Osteocyte (in vitro differentiated cells): ENCODE measurements around the gene GPR26. TPM values are rescaled to one million over a fixed set of nuclear protein-coding genes. Genes with fewer than 3 reads are reported as not detected.

Experiments used
- DNase-seq: peaks from one replicate; pipeline ENCODE4 v3.0.0; 2021; ENCODE audit warnings: mixed read lengths; ENCODE audit not compliant: unreplicated experiment; ENCODE audit errors: extremely low spot score
- H3K27ac Mint-ChIP-seq: one replicate; pipeline ENCODE4 v1.8.0; 2021; ENCODE audit warnings: mild to moderate bottlenecking, mixed read lengths; ENCODE audit not compliant: unreplicated experiment
- H3K27me3 Mint-ChIP-seq: one replicate; pipeline ENCODE4 v1.8.0; 2021; ENCODE audit warnings: mixed read lengths; ENCODE audit not compliant: unreplicated experiment
- H3K36me3 Mint-ChIP-seq: one replicate; pipeline ENCODE4 v1.8.0; 2021; ENCODE audit warnings: mixed read lengths; ENCODE audit not compliant: unreplicated experiment
- H3K4me1 Mint-ChIP-seq: one replicate; pipeline ENCODE4 v1.8.0; 2021; ENCODE audit warnings: mixed read lengths; ENCODE audit not compliant: unreplicated experiment
- H3K4me3 Mint-ChIP-seq: one replicate; pipeline ENCODE4 v1.8.0; 2021; ENCODE audit warnings: mild to moderate bottlenecking, moderate library complexity, mixed read lengths; ENCODE audit not compliant: unreplicated experiment
- H3K9me3 Mint-ChIP-seq: one replicate; pipeline ENCODE4 v1.8.0; 2021; ENCODE audit warnings: mixed read lengths; ENCODE audit not compliant: unreplicated experiment
- long read RNA-seq: library from polyadenylated mRNA; unstranded; transcript quantifications from one replicate; pipeline ENCODE4 v2.0.0, GENCODE V29; 2021
- total RNA-seq: library from RNA; stranded (reverse); gene quantifications from 2 replicates; pipeline ENCODE4 v1.2.1, GENCODE V29; 2021
- TF ChIP-seq, protein P1 (sequence below): fragments of 200-600 bp; sonication (generic); IDR thresholded peaks from 2 replicates; pipeline ENCODE4 v1.5.0; 2021; ENCODE audit warnings: antibody characterized with exemption, mild to moderate bottlenecking, moderate library complexity

The GPR26 gene, protein sequence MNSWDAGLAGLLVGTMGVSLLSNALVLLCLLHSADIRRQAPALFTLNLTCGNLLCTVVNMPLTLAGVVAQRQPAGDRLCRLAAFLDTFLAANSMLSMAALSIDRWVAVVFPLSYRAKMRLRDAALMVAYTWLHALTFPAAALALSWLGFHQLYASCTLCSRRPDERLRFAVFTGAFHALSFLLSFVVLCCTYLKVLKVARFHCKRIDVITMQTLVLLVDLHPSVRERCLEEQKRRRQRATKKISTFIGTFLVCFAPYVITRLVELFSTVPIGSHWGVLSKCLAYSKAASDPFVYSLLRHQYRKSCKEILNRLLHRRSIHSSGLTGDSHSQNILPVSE
- total RNA-seq, result not detected in 2 replicates
- long read RNA-seq, result 0 reads

DNA sequence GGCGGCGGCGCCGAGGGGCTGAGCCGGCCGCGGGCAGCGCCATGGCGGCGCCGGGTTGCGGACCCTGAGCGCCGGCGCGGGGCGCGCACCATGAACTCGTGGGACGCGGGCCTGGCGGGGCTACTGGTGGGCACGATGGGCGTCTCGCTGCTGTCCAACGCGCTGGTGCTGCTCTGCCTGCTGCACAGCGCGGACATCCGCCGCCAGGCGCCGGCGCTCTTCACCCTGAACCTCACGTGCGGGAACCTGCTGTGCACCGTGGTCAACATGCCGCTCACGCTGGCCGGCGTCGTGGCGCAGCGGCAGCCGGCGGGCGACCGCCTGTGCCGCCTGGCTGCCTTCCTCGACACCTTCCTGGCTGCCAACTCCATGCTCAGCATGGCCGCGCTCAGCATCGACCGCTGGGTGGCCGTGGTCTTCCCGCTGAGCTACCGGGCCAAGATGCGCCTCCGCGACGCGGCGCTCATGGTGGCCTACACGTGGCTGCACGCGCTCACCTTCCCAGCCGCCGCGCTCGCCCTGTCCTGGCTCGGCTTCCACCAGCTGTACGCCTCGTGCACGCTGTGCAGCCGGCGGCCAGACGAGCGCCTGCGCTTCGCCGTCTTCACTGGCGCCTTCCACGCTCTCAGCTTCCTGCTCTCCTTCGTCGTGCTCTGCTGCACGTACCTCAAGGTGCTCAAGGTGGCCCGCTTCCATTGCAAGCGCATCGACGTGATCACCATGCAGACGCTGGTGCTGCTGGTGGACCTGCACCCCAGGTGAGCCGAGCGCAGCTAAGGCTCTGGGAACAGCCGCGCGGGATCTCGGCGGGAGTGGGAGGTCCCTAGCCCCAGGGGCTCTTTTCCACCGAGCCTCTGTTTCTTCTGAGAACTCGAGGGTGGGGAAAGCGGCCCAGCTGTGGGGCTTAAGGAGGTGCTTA lies at the start of gene GPR26:
Gene GPR26 (plus strand): TSS at position 38 of the 919 bp plus-strand sequence. CDS start 53 bp downstream, at position 91.
- no peak for DNase-seq
- no peaks in the 10 kb centered on the region for H3K36me3 Mint-ChIP-seq
- H3K27ac Mint-ChIP-seq, result no peak within 1 kb of the TSS
- TF ChIP-seq, protein P1, sequence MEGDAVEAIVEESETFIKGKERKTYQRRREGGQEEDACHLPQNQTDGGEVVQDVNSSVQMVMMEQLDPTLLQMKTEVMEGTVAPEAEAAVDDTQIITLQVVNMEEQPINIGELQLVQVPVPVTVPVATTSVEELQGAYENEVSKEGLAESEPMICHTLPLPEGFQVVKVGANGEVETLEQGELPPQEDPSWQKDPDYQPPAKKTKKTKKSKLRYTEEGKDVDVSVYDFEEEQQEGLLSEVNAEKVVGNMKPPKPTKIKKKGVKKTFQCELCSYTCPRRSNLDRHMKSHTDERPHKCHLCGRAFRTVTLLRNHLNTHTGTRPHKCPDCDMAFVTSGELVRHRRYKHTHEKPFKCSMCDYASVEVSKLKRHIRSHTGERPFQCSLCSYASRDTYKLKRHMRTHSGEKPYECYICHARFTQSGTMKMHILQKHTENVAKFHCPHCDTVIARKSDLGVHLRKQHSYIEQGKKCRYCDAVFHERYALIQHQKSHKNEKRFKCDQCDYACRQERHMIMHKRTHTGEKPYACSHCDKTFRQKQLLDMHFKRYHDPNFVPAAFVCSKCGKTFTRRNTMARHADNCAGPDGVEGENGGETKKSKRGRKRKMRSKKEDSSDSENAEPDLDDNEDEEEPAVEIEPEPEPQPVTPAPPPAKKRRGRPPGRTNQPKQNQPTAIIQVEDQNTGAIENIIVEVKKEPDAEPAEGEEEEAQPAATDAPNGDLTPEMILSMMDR, result no peak
- peaks cover 14% of the 10 kb centered on the region for H3K9me3 Mint-ChIP-seq
- H3K27me3 Mint-ChIP-seq, result peaks cover 11% of the 10 kb centered on the region
- H3K4me1 Mint-ChIP-seq, result no peaks in the 10 kb centered on the region
- H3K4me3 Mint-ChIP-seq, result no peak within 1 kb of the TSS

- H3K9me3 Mint-ChIP-seq, result peaks cover 5% of the 10 kb centered on the region
- peak; percentile 54 for DNase-seq
- H3K27ac Mint-ChIP-seq, result no peak overlapping the region
- H3K36me3 Mint-ChIP-seq, result no peaks in the 10 kb centered on the region
- H3K4me1 Mint-ChIP-seq, result no peaks in the 10 kb centered on the region
- no peaks in the 10 kb centered on the region for H3K27me3 Mint-ChIP-seq
- no peak overlapping the region for H3K4me3 Mint-ChIP-seq
- TF ChIP-seq, protein P1, result no peak
Measured at GRCh38 chr10:123618224-123618623, 47.9 kb upstream of the GPR26 start.

- TF ChIP-seq, protein P1, result no peak
- Mint-ChIP-seq H3K4me3 (no peak overlapping the region), H3K4me1 (no peaks in the 10 kb centered on the region), H3K27ac (no peak overlapping the region), H3K9me3 (peaks cover 5% of the 10 kb centered on the region), H3K27me3 (no peaks in the 10 kb centered on the region), H3K36me3 (no peaks in the 10 kb centered on the region)
- peak; percentile 49 for DNase-seq
Measured at GRCh38 chr10:123619067-123619855, 46.9 kb upstream of the GPR26 start.

GRCh38 chr10:123620621-123621020 lies 45.5 kb upstream of the GPR26 start:
- TF ChIP-seq, protein P1, result no peak
- H3K4me1 Mint-ChIP-seq, result no peaks in the 10 kb centered on the region
- peak; percentile 57 for DNase-seq
- no peak overlapping the region for H3K27ac Mint-ChIP-seq
- no peaks in the 10 kb centered on the region for H3K27me3 Mint-ChIP-seq
- no peaks in the 10 kb centered on the region for H3K36me3 Mint-ChIP-seq
- peaks cover 9% of the 10 kb centered on the region for H3K9me3 Mint-ChIP-seq
- no peak overlapping the region for H3K4me3 Mint-ChIP-seq
